OCI-LY1 (cell line): ENCODE measurements around the gene ZNF74.
"Not testable (repeated sequence)": the region's sequence is repeated elsewhere in the genome, so short reads cannot be mapped to it uniquely, and the experiment has no call there.

Experiments used
- CTCF ChIP-seq: fragments of 200-600 bp; sonication (generic), shearing (Covaris generic); IDR thresholded peaks from 2 replicates; pipeline ENCODE4 v1.5.1; 2017; ENCODE audit warnings: mild to moderate bottlenecking, antibody characterized with exemption, low read length, moderate library complexity, mixed read lengths
- EZH2 ChIP-seq: fragments of 200-600 bp; sonication (generic), shearing (Covaris generic); IDR thresholded peaks from 2 replicates; pipeline ENCODE4 v1.8.0; 2017; ENCODE audit warnings: borderline replicate concordance, mixed run types, mild to moderate bottlenecking, antibody characterized with exemption, low read length, moderate library complexity, mixed read lengths

- not testable (repeated sequence) for TF ChIP-seq CTCF, EZH2
These were observed 37.9 kb upstream of the ZNF74 start for GRCh38 chr22:20355939-20356636.
